ENCODE measurements around the gene IL17A. TPM values are rescaled to one million over a fixed set of nuclear protein-coding genes. Genes with fewer than 3 reads are reported as not detected.
A peak's percentile ranks its signal among the peaks of the same experiment; 100 is the strongest.

IL17A gene
- total and polyA plus RNA-seq, 2 donors, result 0.05 to 0.21 TPM

- H3K36me3 ChIP-seq (ENCODE audit: control insufficient read depth in 2 of 2, insufficient read depth in 2 of 2, low read length in 1 of 2), result no peaks in the 10 kb centered on the region
- no peaks in the 10 kb centered on the region for H3K27me3 ChIP-seq (ENCODE audit: control insufficient read depth in 2 of 2, insufficient read depth in 1 of 2, low read length in 1 of 2)
- H3K4me3 ChIP-seq (ENCODE audit: low read length in 2 of 2), result no peak overlapping the region
- WGBS, result 97% methylated on average over 3 of the region's 3 CpGs
- H3K9me3 ChIP-seq (ENCODE audit: control insufficient read depth in 2 of 2, insufficient read depth in 1 of 2, low read length in 1 of 2), result no peaks in the 10 kb centered on the region
- DNase-seq (ENCODE audit: low read depth in 6 of 9, low spot score in 9 of 9), result no peak
- H3K27ac ChIP-seq (ENCODE audit: low read depth in 1 of 2, low read length in 1 of 2), result no peak overlapping the region
- H3K4me1 ChIP-seq (ENCODE audit: control insufficient read depth in 2 of 2, insufficient read depth in 2 of 2, low read length in 2 of 2), result no peaks in the 10 kb centered on the region
These were observed 39.2 kb upstream of the IL17A start for GRCh38 chr6:52146851-52147445.

- H3K36me3 ChIP-seq (ENCODE audit: control insufficient read depth in 2 of 2, insufficient read depth in 2 of 2, low read length in 1 of 2), result no peaks in the 10 kb centered on the region
- DNase-seq (ENCODE audit: low read depth in 6 of 9, low spot score in 9 of 9), result no peak
- H3K4me1 ChIP-seq (ENCODE audit: control insufficient read depth in 2 of 2, insufficient read depth in 2 of 2, low read length in 2 of 2), result no peaks in the 10 kb centered on the region
- H3K4me3 ChIP-seq (ENCODE audit: low read length in 2 of 2), result no peak overlapping the region
- H3K27me3 ChIP-seq (ENCODE audit: control insufficient read depth in 2 of 2, insufficient read depth in 1 of 2, low read length in 1 of 2), result no peaks in the 10 kb centered on the region
- H3K9me3 ChIP-seq (ENCODE audit: control insufficient read depth in 2 of 2, insufficient read depth in 1 of 2, low read length in 1 of 2), result no peaks in the 10 kb centered on the region
- no peak overlapping the region for H3K27ac ChIP-seq (ENCODE audit: low read depth in 1 of 2, low read length in 1 of 2)
These were observed 37.1 kb upstream of the IL17A start for GRCh38 chr6:52149076-52149475.

DNA sequence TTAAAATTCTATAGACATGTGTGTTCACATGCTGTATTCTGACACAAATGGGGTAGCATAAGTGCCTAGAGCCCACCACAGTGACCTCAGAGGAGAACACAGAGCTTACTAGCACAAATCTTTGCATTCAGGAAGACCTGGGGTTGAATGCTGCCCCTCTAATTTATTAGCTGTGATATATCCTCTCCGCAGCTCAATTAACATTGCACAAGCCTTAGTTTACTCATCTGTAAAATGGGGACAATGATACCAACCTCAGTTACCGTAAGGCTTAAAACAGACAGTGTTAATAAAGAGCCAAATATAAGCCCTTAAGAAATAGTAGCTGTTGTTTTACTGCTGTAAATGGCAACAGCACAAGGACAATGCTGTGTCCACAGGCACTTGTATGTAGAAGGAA, 36.2 kb upstream of the IL17A start:
- no peak for DNase-seq (ENCODE audit: low read depth in 6 of 9, low spot score in 9 of 9)
- WGBS, result over 99% methylated on average over 2 of the region's 2 CpGs
- Histone ChIP-seq H3K4me1 (ENCODE audit: control insufficient read depth in 2 of 2, insufficient read depth in 2 of 2, low read length in 2 of 2) (no peaks in the 10 kb centered on the region), H3K27ac (ENCODE audit: low read depth in 1 of 2, low read length in 1 of 2) (no peak overlapping the region), H3K4me3 (ENCODE audit: low read length in 2 of 2) (no peak overlapping the region), H3K9me3 (ENCODE audit: control insufficient read depth in 2 of 2, insufficient read depth in 1 of 2, low read length in 1 of 2) (no peaks in the 10 kb centered on the region), H3K27me3 (ENCODE audit: control insufficient read depth in 2 of 2, insufficient read depth in 1 of 2, low read length in 1 of 2) (no peaks in the 10 kb centered on the region), H3K36me3 (ENCODE audit: control insufficient read depth in 2 of 2, insufficient read depth in 2 of 2, low read length in 1 of 2) (no peaks in the 10 kb centered on the region)

DNA sequence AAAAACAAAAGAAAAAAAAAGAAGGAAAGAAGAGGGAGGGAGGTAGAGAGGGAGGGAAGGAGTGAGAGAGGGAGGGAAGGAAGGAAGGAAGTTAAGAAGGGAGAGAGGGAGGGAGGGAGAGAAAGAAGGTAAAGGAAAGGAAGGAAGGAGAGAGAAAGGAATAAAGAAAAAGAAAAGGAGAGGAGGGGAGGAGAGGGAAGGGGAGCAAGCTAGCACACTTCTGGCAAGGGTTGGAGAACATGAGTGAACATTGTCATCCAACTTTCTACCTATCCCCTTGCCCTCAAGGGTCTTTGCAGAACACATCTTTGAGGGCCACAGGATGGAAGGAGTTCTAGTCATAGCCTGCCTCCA, 34.1 kb upstream of the IL17A start:
- H3K4me1 ChIP-seq (ENCODE audit: control insufficient read depth in 2 of 2, insufficient read depth in 2 of 2, low read length in 2 of 2), result peaks cover 0 to 4% of the 10 kb centered on the region in 2 donors
- H3K4me3 ChIP-seq (ENCODE audit: low read length in 2 of 2), result no peak overlapping the region
- no peaks in the 10 kb centered on the region for H3K27me3 ChIP-seq (ENCODE audit: control insufficient read depth in 2 of 2, insufficient read depth in 1 of 2, low read length in 1 of 2)
- H3K36me3 ChIP-seq (ENCODE audit: control insufficient read depth in 2 of 2, insufficient read depth in 2 of 2, low read length in 1 of 2), result no peaks in the 10 kb centered on the region
- no peak for DNase-seq (ENCODE audit: low read depth in 6 of 9, low spot score in 9 of 9)
- H3K27ac ChIP-seq (ENCODE audit: low read depth in 1 of 2, low read length in 1 of 2), result no peak overlapping the region
- no peaks in the 10 kb centered on the region for H3K9me3 ChIP-seq (ENCODE audit: control insufficient read depth in 2 of 2, insufficient read depth in 1 of 2, low read length in 1 of 2)

DNA sequence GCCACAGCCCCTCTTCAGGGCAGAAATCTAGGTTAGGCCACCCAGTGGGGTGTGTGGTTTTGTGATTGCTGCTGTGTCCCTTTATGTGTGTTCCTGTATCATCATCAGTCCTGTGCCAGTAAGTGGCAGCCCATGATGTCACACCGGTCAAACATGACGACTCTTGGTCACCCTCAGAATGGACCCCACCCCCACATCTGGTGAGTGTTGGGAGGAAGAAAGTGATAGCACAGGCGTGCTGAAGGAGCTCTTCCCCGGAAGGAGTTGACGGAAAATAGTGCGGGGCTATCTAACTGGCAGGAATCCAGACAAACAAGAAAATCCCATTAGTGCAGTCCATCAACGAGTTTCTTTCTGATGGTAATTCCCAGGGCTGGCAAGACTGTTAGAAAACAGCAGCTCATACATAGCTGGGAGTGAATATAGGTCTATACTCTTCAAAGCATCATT, 33.4 kb upstream of the IL17A start:
- Histone ChIP-seq H3K4me1 (ENCODE audit: control insufficient read depth in 2 of 2, insufficient read depth in 2 of 2, low read length in 2 of 2) (peaks cover 0 to 4% of the 10 kb centered on the region in 2 donors), H3K4me3 (ENCODE audit: low read length in 2 of 2) (no peak overlapping the region), H3K9me3 (ENCODE audit: control insufficient read depth in 2 of 2, insufficient read depth in 1 of 2, low read length in 1 of 2) (no peaks in the 10 kb centered on the region), H3K36me3 (ENCODE audit: control insufficient read depth in 2 of 2, insufficient read depth in 2 of 2, low read length in 1 of 2) (no peaks in the 10 kb centered on the region), H3K27me3 (ENCODE audit: control insufficient read depth in 2 of 2, insufficient read depth in 1 of 2, low read length in 1 of 2) (no peaks in the 10 kb centered on the region), H3K27ac (ENCODE audit: low read depth in 1 of 2, low read length in 1 of 2) (no peak overlapping the region)
- WGBS, result 91% methylated on average over 7 of the region's 7 CpGs
- no peak for DNase-seq (ENCODE audit: low read depth in 6 of 9, low spot score in 9 of 9)

GRCh38 chr6:52154381-52154780, 31.8 kb upstream of the IL17A start:
- Histone ChIP-seq H3K36me3 (ENCODE audit: control insufficient read depth in 2 of 2, insufficient read depth in 2 of 2, low read length in 1 of 2) (no peaks in the 10 kb centered on the region), H3K4me3 (ENCODE audit: low read length in 2 of 2) (no peak overlapping the region), H3K27ac (ENCODE audit: low read depth in 1 of 2, low read length in 1 of 2) (no peak overlapping the region), H3K9me3 (ENCODE audit: control insufficient read depth in 2 of 2, insufficient read depth in 1 of 2, low read length in 1 of 2) (no peaks in the 10 kb centered on the region), H3K4me1 (ENCODE audit: control insufficient read depth in 2 of 2, insufficient read depth in 2 of 2, low read length in 2 of 2) (peaks cover 0 to 4% of the 10 kb centered on the region in 2 donors), H3K27me3 (ENCODE audit: control insufficient read depth in 2 of 2, insufficient read depth in 1 of 2, low read length in 1 of 2) (no peaks in the 10 kb centered on the region)
- no peak for DNase-seq (ENCODE audit: low read depth in 6 of 9, low spot score in 9 of 9)
- WGBS, result 89% methylated on average over 3 of the region's 3 CpGs

DNA sequence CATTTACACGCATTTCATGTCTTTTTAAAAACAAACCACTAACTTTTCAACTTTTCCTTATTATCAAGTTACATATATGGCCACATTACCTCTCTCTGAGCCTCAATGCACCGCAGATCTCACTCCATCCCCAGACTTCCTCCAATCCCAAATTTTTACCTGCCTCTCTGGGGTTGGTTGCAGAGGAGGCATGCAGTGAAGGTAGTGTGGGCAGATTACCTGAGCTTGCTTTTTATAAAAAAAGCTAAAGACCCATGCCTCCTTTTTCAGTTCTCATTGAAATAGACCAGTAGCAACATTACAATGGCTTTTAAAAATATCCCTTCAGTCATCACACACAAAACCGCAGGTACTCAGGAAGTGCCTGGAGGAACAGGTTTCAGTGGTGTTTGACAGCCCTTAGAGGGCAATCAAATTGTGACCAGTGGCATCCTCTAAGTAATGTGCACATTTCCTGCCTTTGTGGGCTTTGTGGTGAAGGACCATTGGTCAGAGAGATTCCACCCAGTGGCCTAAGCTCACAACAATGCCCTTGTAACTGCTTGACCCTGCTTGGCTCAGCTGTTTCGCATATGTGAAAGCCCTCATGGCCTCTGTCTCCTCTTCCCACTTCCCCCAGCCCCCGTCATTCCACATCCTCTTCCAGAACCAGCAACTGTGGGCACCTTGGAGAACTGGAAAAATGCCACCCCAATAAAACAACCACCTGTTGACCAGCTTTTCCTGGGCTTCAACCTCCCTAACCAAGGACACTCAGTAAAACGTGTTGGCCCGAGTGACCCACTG, 30.2 kb upstream of the IL17A start:
- Histone ChIP-seq H3K4me1 (ENCODE audit: control insufficient read depth in 2 of 2, insufficient read depth in 2 of 2, low read length in 2 of 2) (peaks cover 0 to 4% of the 10 kb centered on the region in 2 donors), H3K27ac (ENCODE audit: low read depth in 1 of 2, low read length in 1 of 2) (no peak overlapping the region), H3K36me3 (ENCODE audit: control insufficient read depth in 2 of 2, insufficient read depth in 2 of 2, low read length in 1 of 2) (no peaks in the 10 kb centered on the region), H3K27me3 (ENCODE audit: control insufficient read depth in 2 of 2, insufficient read depth in 1 of 2, low read length in 1 of 2) (no peaks in the 10 kb centered on the region), H3K4me3 (ENCODE audit: low read length in 2 of 2) (no peak overlapping the region), H3K9me3 (ENCODE audit: control insufficient read depth in 2 of 2, insufficient read depth in 1 of 2, low read length in 1 of 2) (peaks cover 0 to 1% of the 10 kb centered on the region in 2 donors)
- peak in 1 of 9 donors; percentile 17 for DNase-seq (ENCODE audit: low read depth in 6 of 9, low spot score in 9 of 9)
- WGBS, result 30% methylated on average over 7 of the region's 7 CpGs

DNA sequence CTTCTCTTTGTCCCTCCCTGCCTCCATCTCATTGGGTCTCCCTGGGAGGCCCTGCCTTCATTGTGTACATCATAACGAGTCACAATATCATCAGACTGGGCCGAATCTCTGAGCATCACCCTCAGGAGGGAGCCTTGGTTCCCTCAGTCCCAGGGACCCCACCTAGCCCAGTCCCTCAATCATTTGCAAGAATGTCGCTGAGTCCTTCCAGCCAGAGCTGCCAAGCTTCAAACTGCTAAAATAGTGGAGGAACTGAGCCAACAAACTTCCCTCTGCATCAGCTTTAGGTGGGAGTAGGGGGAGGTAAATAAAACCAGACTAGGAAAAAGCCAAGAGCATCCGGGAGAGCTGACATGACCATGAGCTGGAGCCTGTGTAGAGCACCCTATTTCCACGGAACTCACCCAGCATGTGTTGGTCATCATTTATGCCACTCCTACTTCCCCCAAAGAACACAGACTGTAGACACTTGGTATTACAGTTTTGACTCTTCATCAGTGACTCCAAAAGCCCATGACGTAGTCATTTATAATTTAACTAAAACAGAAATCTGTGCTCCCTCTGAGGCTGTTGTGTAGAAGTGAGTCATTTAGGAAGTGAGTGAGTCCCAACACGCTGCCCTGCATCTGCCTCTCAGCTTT, 28.8 kb upstream of the IL17A start:
- Histone ChIP-seq H3K9me3 (ENCODE audit: control insufficient read depth in 2 of 2, insufficient read depth in 1 of 2, low read length in 1 of 2) (peaks cover 0 to 3% of the 10 kb centered on the region in 2 donors), H3K36me3 (ENCODE audit: control insufficient read depth in 2 of 2, insufficient read depth in 2 of 2, low read length in 1 of 2) (no peaks in the 10 kb centered on the region), H3K4me3 (ENCODE audit: low read length in 2 of 2) (no peak overlapping the region), H3K27ac (ENCODE audit: low read depth in 1 of 2, low read length in 1 of 2) (no peak overlapping the region), H3K4me1 (ENCODE audit: control insufficient read depth in 2 of 2, insufficient read depth in 2 of 2, low read length in 2 of 2) (peaks cover 0 to 4% of the 10 kb centered on the region in 2 donors), H3K27me3 (ENCODE audit: control insufficient read depth in 2 of 2, insufficient read depth in 1 of 2, low read length in 1 of 2) (no peaks in the 10 kb centered on the region)
- 82% methylated on average over 7 of the region's 7 CpGs for WGBS
- no peak for DNase-seq (ENCODE audit: low read depth in 6 of 9, low spot score in 9 of 9)

DNA sequence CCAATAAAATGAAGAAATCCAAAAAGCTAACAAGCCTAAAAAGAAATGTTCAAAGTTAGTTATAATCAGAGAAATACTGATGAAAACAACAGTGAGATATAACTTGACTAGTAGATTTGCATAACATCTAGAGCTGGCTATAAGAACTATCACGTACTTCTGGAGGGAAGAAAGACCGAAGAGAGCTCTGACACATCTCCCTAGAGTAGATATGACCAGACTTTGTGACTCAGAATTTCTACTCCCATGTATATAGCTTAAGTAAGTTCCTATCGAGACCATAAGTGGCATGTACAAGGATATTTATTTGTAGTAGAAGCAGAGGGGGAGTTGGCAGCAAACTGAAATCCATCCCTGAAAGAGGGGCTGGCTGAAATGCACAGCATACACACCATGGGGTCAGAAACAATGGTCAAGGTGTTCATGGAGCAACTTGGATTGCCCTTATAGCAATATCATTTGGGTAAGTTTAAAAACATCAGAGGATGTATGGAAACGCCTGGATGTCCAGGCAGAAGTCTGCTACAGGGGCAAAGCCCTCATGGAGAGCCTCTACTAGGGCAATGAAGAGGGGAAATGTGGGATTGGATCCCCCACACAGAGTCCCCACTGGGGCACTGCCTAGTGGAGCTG, 25.6 kb upstream of the IL17A start:
- no peaks in the 10 kb centered on the region for H3K36me3 ChIP-seq (ENCODE audit: control insufficient read depth in 2 of 2, insufficient read depth in 2 of 2, low read length in 1 of 2)

More for the DNA sequence above, 25.6 kb upstream of the IL17A start:
- H3K4me1 ChIP-seq (ENCODE audit: control insufficient read depth in 2 of 2, insufficient read depth in 2 of 2, low read length in 2 of 2), result peaks cover 0 to 4% of the 10 kb centered on the region in 2 donors
- H3K27ac ChIP-seq (ENCODE audit: low read depth in 1 of 2, low read length in 1 of 2), result no peak overlapping the region
- no peak for DNase-seq (ENCODE audit: low read depth in 6 of 9, low spot score in 9 of 9)
- H3K9me3 ChIP-seq (ENCODE audit: control insufficient read depth in 2 of 2, insufficient read depth in 1 of 2, low read length in 1 of 2), result peaks cover 0 to 3% of the 10 kb centered on the region in 2 donors
- no peaks in the 10 kb centered on the region for H3K27me3 ChIP-seq (ENCODE audit: control insufficient read depth in 2 of 2, insufficient read depth in 1 of 2, low read length in 1 of 2)
- 93% methylated on average over 4 of the region's 4 CpGs for WGBS
- no peak overlapping the region for H3K4me3 ChIP-seq (ENCODE audit: low read length in 2 of 2)

Measured in thymus (tissue), 11 donors.